Lower lobe of right lung (tissue), 2 donors: Measurements from ENCODE around the gene DPP6. TPM values are rescaled to one million over a fixed set of nuclear protein-coding genes. Genes with fewer than 3 reads are reported as not detected.

Experiments
- ATAC-seq, 2 donors: fragments of 200-7000 bp; cut with Tn5 transposase; one replicate each; pipeline ENCODE4 v1.9.1; 2020 to 2022; ENCODE audit warnings: mild to moderate bottlenecking in 2 of 2, moderate library complexity in 2 of 2
- DNase-seq: peaks from one replicate; pipeline ENCODE4 v3.0.0-alpha.2; 2020
- H3K27ac ChIP-seq: fragments of 200-600 bp; one replicate; pipeline ENCODE4 v1.8.0; 2022
- H3K27me3 ChIP-seq: fragments of 200-600 bp; one replicate; pipeline ENCODE4 v1.8.0; 2022; ENCODE audit warnings: low read depth
- H3K36me3 ChIP-seq: fragments of 200-600 bp; one replicate; pipeline ENCODE4 v1.8.0; 2022; ENCODE audit warnings: mild to moderate bottlenecking
- H3K4me1 ChIP-seq: fragments of 200-600 bp; one replicate; pipeline ENCODE4 v1.8.0; 2022
- H3K4me3 ChIP-seq: fragments of 200-600 bp; one replicate; pipeline ENCODE4 v1.8.0; 2022; ENCODE audit warnings: mild to moderate bottlenecking
- H3K9me3 ChIP-seq: fragments of 200-600 bp; one replicate; pipeline ENCODE4 v1.8.0; 2022
- intact Hi-C: fragments of 100-400 bp; cut with DNase I; formaldehyde crosslinking; loops from one replicate; pipeline ENCODE4 v1.11.0; 2022
- total RNA-seq: library from RNA; stranded (reverse); fragmentation: NEBNext Ultra II Directional; extraction: Animal tissue kit (Norgen Biotek cat#: 25700); gene quantifications from one replicate; pipeline ENCODE4 v1.2.1, GENCODE V29; 2021
- TF ChIP-seq, protein P1 (sequence below): fragments of 200-600 bp; IDR thresholded peaks from one replicate; pipeline ENCODE4 v1.8.0; 2022; ENCODE audit warnings: antibody characterized with exemption, mild to moderate bottlenecking
- donor health status: DM: no; HTN: yes; CAD: no; lungs with severe emphysema.

Gene DPP6
- total RNA-seq, 1 donor from 2014 or later, result 0.71 TPM

DNA sequence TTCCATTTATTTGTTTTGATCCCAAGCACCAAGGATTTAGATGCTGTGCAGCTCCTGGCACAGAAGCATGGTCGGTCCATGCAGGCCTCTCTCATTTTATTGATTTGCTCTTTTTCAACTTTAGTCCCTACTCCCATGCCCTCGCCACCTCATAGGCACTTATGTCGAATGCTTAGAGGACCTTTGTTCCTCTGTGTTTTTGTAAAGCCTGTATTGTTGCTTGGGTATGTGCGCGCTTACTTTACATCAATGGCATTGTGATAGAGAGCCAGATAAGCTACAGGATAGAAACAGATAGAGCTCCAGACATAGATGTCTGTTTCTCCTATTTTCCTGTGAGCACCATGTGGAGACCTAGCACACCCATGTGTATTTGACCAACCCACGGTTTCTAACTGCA is 725.7 kb downstream of the DPP6 start:
- no peaks in the 10 kb centered on the region for H3K9me3 ChIP-seq
- H3K27me3 ChIP-seq, result no peaks in the 10 kb centered on the region
- no peak overlapping the region for H3K4me3 ChIP-seq
- H3K36me3 ChIP-seq, result no peaks in the 10 kb centered on the region
- intact Hi-C loops, result no loop called here
- no peaks in the 10 kb centered on the region for H3K4me1 ChIP-seq
- TF ChIP-seq, protein P1, sequence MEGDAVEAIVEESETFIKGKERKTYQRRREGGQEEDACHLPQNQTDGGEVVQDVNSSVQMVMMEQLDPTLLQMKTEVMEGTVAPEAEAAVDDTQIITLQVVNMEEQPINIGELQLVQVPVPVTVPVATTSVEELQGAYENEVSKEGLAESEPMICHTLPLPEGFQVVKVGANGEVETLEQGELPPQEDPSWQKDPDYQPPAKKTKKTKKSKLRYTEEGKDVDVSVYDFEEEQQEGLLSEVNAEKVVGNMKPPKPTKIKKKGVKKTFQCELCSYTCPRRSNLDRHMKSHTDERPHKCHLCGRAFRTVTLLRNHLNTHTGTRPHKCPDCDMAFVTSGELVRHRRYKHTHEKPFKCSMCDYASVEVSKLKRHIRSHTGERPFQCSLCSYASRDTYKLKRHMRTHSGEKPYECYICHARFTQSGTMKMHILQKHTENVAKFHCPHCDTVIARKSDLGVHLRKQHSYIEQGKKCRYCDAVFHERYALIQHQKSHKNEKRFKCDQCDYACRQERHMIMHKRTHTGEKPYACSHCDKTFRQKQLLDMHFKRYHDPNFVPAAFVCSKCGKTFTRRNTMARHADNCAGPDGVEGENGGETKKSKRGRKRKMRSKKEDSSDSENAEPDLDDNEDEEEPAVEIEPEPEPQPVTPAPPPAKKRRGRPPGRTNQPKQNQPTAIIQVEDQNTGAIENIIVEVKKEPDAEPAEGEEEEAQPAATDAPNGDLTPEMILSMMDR, result no peak
- DNase-seq (no peak), ATAC-seq (no peak)
- no peak overlapping the region for H3K27ac ChIP-seq

DNA sequence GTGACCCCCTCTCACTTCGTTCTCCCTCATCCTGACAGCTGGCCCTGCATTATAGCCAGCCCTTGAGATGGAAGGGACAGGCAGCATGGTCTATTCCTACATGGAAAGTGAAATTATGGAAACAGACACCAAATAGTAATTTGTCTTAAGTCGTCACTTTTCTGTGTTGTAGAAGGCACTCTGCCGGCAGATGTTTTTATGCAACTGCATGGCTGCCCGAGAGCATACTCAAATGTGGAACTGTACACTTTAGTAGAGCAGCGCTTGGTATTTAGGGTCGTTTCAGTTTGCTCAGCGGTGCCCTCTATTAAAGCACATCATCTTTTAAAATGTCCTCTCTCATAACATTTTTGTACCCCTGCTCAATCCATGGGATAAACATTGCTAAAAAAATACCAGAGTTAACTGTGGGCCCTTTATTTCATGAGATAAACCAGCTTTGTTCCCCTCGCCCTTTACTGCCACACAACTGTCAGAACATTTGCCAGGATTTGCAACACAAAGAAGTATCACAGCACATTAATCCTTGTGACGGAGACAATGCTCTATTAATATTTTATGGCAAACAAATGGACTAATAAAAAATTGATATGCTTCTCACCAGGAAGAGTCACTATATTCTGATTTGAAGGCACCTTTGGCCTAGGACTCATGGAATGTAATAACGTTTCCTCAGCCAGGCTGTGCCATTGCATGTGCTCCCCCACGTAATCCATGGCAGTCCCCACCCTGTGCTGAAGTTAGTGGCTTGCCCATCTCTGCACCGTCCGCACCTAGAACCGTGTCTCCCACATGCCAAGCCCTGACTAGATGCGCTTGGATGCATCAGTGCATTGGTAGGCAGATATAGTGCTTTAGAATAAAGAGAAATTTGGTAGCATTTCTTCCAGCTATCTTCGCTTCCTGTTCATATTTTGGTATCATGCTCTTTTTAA is 729.4 kb downstream of the DPP6 start:
- H3K36me3 ChIP-seq, result no peaks in the 10 kb centered on the region
- H3K4me3 ChIP-seq, result no peak overlapping the region
- no peaks in the 10 kb centered on the region for H3K27me3 ChIP-seq
- no peak overlapping the region for H3K27ac ChIP-seq
- intact Hi-C loops, result no loop called here
- TF ChIP-seq, protein P1, result no peak
- H3K4me1 ChIP-seq, result no peaks in the 10 kb centered on the region
- DNase-seq, result no peak
- ATAC-seq, result no peak
- peaks cover 4% of the 10 kb centered on the region for H3K9me3 ChIP-seq

DNA sequence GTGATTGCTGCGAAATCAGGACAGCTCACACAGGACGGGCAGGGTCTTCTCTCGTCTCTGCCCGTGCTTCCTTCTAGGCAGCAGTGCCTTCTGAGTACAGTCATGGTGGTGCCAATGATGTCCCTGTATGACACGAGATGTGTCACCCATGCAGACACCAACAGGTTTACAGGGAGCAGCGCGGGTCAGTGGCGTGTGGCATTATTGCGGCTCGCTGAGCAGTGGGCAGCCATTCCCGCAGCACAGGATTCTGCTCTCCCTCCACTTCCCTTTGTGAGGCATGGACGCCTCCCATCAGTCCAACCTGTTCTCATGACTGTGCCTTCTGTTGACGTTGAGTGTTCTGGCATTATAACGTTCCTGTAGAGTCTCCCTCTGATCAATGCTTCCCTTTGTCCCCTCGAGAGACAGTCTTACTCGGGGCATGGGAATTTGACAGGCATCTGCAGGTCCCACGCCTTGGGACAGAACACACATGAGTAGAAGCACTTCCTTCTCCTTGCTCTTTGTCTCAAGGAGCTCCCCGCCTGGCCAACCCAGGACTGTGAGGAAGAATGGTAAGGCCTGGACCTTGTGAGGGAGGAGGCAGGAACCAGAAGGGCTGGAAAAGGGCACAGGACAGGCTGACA is 731.2 kb downstream of the DPP6 start:
- H3K27me3 ChIP-seq, result no peaks in the 10 kb centered on the region
- TF ChIP-seq, protein P1, result no peak
- ATAC-seq (peak in 1 of 2 donors; percentile 25), DNase-seq (no peak)
- H3K4me1 ChIP-seq, result no peaks in the 10 kb centered on the region
- peaks cover 4% of the 10 kb centered on the region for H3K9me3 ChIP-seq
- no peaks in the 10 kb centered on the region for H3K36me3 ChIP-seq
- intact Hi-C loops, result no loop called here
- H3K4me3 ChIP-seq, result no peak overlapping the region
- no peak overlapping the region for H3K27ac ChIP-seq

DNA sequence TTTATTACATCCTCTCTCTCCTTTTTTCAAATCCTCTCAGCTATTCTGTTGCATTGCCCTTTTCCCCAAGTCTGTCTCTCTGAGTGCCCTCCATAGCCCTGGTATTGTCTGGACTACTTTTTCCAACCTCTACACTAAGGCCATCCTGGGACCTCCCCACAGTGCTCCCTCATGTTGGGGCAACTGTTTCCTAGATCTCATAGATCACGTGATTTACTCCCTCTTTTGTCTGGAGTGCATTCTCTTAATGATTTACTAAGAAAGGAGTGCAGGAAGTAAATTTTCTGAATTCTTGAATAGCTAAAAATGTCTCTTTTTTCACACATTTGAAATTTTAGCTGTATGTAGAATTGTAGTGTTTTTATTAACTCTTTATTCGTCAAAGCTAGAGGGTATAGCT is 733.7 kb downstream of the DPP6 start:
- TF ChIP-seq, protein P1, result no peak
- H3K4me3 ChIP-seq, result no peak overlapping the region
- ATAC-seq, result no peak
- intact Hi-C loops, result no loop called here
- H3K36me3 ChIP-seq, result no peaks in the 10 kb centered on the region
- H3K27ac ChIP-seq, result no peak overlapping the region
- no peaks in the 10 kb centered on the region for H3K27me3 ChIP-seq
- peaks cover 4% of the 10 kb centered on the region for H3K9me3 ChIP-seq
- no peak for DNase-seq
- H3K4me1 ChIP-seq, result no peaks in the 10 kb centered on the region

DNA sequence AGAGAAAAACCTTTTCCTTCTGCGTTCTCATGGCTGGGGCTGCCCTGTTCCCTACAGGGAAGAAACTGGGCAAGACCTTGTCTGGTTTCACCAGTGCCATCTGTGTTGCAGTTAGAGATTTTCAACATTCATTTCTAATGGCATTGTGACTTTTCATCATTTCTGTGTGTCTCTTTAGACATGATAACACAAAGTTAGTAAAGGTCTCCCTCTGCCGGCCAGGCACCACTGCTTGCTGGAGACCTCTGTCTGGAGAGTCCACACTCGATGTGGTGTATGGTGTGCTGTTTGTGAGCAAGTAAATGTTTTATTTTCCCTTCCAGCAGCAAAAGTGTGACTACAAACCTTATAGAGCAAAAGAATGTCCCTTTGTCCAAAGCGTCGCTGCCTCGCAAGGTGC is 737.2 kb downstream of the DPP6 start:
- Histone ChIP-seq H3K36me3 (no peaks in the 10 kb centered on the region), H3K27ac (no peak overlapping the region), H3K9me3 (peaks cover 4% of the 10 kb centered on the region), H3K27me3 (peaks cover 12% of the 10 kb centered on the region), H3K4me1 (no peaks in the 10 kb centered on the region), H3K4me3 (no peak overlapping the region)
- TF ChIP-seq, protein P1, result no peak
- no peak for ATAC-seq
- DNase-seq, result no peak
- intact Hi-C loops, result no loop called here
